ENCODE measurements around the gene NPAS3. TPM values are rescaled to one million over a fixed set of nuclear protein-coding genes. Genes with fewer than 3 reads are reported as not detected.

The NPAS3 gene
- total and polyA plus RNA-seq, 2 of the 8 experiments (the other 6 are each of a cell fraction or from before 2014, with no cell fraction given) = 0.11 to 0.60 TPM

- H2AK5ac ChIP-seq (ENCODE audit: low read depth, low read length) = no peak overlapping the region
- H2AFZ ChIP-seq (ENCODE audit: low read length) = no peak overlapping the region
- H2BK5ac ChIP-seq (ENCODE audit: low read depth, low read length) = no peak overlapping the region
- DNase-seq (ENCODE audit: low read depth in 1 of 2, low spot score in 2 of 2) = no peak
- no peak overlapping the region for H3K14ac ChIP-seq (ENCODE audit: insufficient read length)
- H3K4me1 ChIP-seq (replicated peaks in 1 of 4; ENCODE audit: control insufficient read depth in 3 of 4, insufficient read depth in 4 of 4, low read length in 3 of 4) = no peaks in the 10 kb centered on the region
- ChIA-PET CTCF (ENCODE audit: partially characterized antibody) (interaction anchor here (1.1 to 1.6 kb wide), 2 partner anchors 11 to 26 kb away, joined by 3 read pairs; no protein-coding TSS in a partner anchor), POLR2A (ENCODE audit: partially characterized antibody) (no interaction called here)
- H4K5ac ChIP-seq (ENCODE audit: insufficient read length, low read depth, low read length) = no peak overlapping the region
- no peak overlapping the region for H2BK120ac ChIP-seq (replicated peaks; ENCODE audit: low read depth, low read length)
- no peak overlapping the region for H3K23ac ChIP-seq (ENCODE audit: insufficient read length)
- H2BK20ac ChIP-seq (ENCODE audit: low read length) = no peak overlapping the region
- no peaks in the 10 kb centered on the region for H3K9me3 ChIP-seq (ENCODE audit: insufficient read depth in 2 of 2, low read depth in 1 of 2, low read length in 1 of 2)
- no peaks in the 10 kb centered on the region for H3K23me2 ChIP-seq (ENCODE audit: low read depth, low read length)
- no peak overlapping the region for H3K9ac ChIP-seq (replicated peaks in 1 of 4; ENCODE audit: extremely low read depth in 1 of 4, low read depth in 3 of 4, low read length in 3 of 4)
- H3K27ac ChIP-seq (ENCODE audit: low read depth, low read length) = no peak overlapping the region
- H2BK12ac ChIP-seq (ENCODE audit: low read depth, low read length) = no peak overlapping the region
- 93% methylated on average over 8 of the region's 8 CpGs; no CpG with 5 or more reads in 1 of the 2 experiments for WGBS, 2 experiments (ENCODE audit: extremely low coverage in 1 of 2, insufficient coverage in 1 of 2, insufficient read length in 1 of 2, insufficient replicate concordance in 2 of 2, low coverage in 1 of 2, low lambda C conversion rate in 2 of 2, missing lambda C conversion rate in 1 of 2)
- no peak for FAIRE-seq
- H3K27me3 ChIP-seq (replicated peaks in 1 of 4; ENCODE audit: control insufficient read depth in 3 of 4, extremely low read depth in 1 of 4, insufficient read depth in 3 of 4, low read length in 3 of 4) = no peaks in the 10 kb centered on the region
- H3K79me1 ChIP-seq (ENCODE audit: low read depth, low read length) = no peaks in the 10 kb centered on the region
- no peak overlapping the region for H3K4ac ChIP-seq (replicated peaks; ENCODE audit: insufficient read length, low read depth, low read length)
- no peaks in the 10 kb centered on the region for H4K20me1 ChIP-seq (replicated peaks in 1 of 2; ENCODE audit: control insufficient read depth in 1 of 2, insufficient read depth in 2 of 2, low read length in 2 of 2)
- no peak overlapping the region for H4K8ac ChIP-seq (ENCODE audit: extremely low read depth, insufficient read depth, low read length)
- no peak overlapping the region for H2BK15ac ChIP-seq (ENCODE audit: low read length)
- no peaks in the 10 kb centered on the region for H3K79me2 ChIP-seq (ENCODE audit: control insufficient read depth in 1 of 2, insufficient read depth in 2 of 2, low read length in 2 of 2)
- H3K56ac ChIP-seq (replicated peaks; ENCODE audit: insufficient read length, low read depth, low read length) = no peak overlapping the region
- H3K18ac ChIP-seq (ENCODE audit: extremely low read depth, low read length) = no peak overlapping the region
- H3K36me3 ChIP-seq (ENCODE audit: control insufficient read depth in 2 of 4, insufficient read depth in 4 of 4, low read length in 3 of 4) = no peaks in the 10 kb centered on the region
- no peak overlapping the region for H4K91ac ChIP-seq (replicated peaks; ENCODE audit: insufficient read length, low read length)
- no peak overlapping the region for H3K4me3 ChIP-seq (ENCODE audit: extremely low read depth in 1 of 4, insufficient read depth in 2 of 4, low read depth in 3 of 4, low read length in 4 of 4)
- no peak overlapping the region for H3K4me2 ChIP-seq (ENCODE audit: insufficient read depth in 1 of 2, low read depth in 2 of 2, low read length in 2 of 2)
- no peak for TF ChIP-seq HDAC2 (IDR thresholded peaks at IDR 0.05; ENCODE audit: borderline replicate concordance in 1 of 2, low read depth in 2 of 2, low read length in 2 of 2)
- TF ChIP-seq SP4 (IDR thresholded peaks at IDR 0.05; ENCODE audit: low read length) = no peak
- TF ChIP-seq ATF3 (IDR thresholded peaks at IDR 0.05; ENCODE audit: insufficient read depth, low read depth, low read length) = no peak
- no peak for TF ChIP-seq ASH2L (IDR thresholded peaks at IDR 0.05; ENCODE audit: low read length)
- no peak for TF ChIP-seq POLR2A (IDR thresholded peaks at IDR 0.05; ENCODE audit: control extremely low read depth in 1 of 2, low read depth in 2 of 2, low read length in 2 of 2)
- no peak for TF ChIP-seq EZH2 (IDR thresholded peaks at IDR 0.05; ENCODE audit: low read depth, low read length, severe bottlenecking)
- TF ChIP-seq POLR2AphosphoS5 (IDR thresholded peaks at IDR 0.05; ENCODE audit: low read depth, low read length) = no peak
- TF ChIP-seq SP1 (IDR thresholded peaks at IDR 0.05; ENCODE audit: low read depth, low read length) = no peak
- TF ChIP-seq GABPA (IDR thresholded peaks at IDR 0.05; ENCODE audit: borderline replicate concordance, insufficient read depth, low read length) = no peak
- no peak for TF ChIP-seq CTCF (IDR thresholded peaks at IDR 0.05; ENCODE audit: control extremely low read depth in 1 of 3, insufficient read depth in 1 of 3, low read depth in 1 of 3, low read length in 3 of 3)
Observed at GRCh38 chr14:33435911-33436689, 497.4 kb downstream of the NPAS3 start.

All from H1 (cell line).